Stimulated activated CD4-positive, alpha-beta T cell treated with anti-CD3 and anti-CD28 coated beads, Interleukin-4, amount 100 ng/mL, for 24 hours (primary cell): ENCODE measurements around the gene NINL.

ENCODE experiments used
- DNase-seq: peaks from one replicate; pipeline ENCODE4 v3.0.0-alpha.2; 2020

Gene NINL

GRCh38 chr20:25499855-25500434, 85.4 kb downstream of the NINL start:
- no peak for DNase-seq

- DNase-seq, result no peak
Observed at GRCh38 chr20:25499031-25499430, 86.3 kb downstream of the NINL start.

- DNase-seq, result no peak
Observed at GRCh38 chr20:25498280-25498606, 87.1 kb downstream of the NINL start.

- no peak for DNase-seq
Observed at GRCh38 chr20:25497586-25498279, 87.6 kb downstream of the NINL start.

GRCh38 chr20:25496968-25497401, 88.3 kb downstream of the NINL start:
- DNase-seq, result no peak

GRCh38 chr20:25496165-25496967, 89.0 kb downstream of the NINL start:
- DNase-seq, result no peak

- DNase-seq, result no peak
Observed at GRCh38 chr20:25495189-25495824, 90.0 kb downstream of the NINL start.

- no peak for DNase-seq
Observed at GRCh38 chr20:25494506-25495188, 90.7 kb downstream of the NINL start.

- no peak for DNase-seq
Observed at GRCh38 chr20:25493748-25494505, 91.4 kb downstream of the NINL start.

- no peak for DNase-seq
Observed at GRCh38 chr20:25493137-25493536, 92.2 kb downstream of the NINL start.

- no peak for DNase-seq
Observed at GRCh38 chr20:25491446-25492038, 93.8 kb downstream of the NINL start.

- no peak for DNase-seq
Observed at GRCh38 chr20:25490656-25491445, 94.5 kb downstream of the NINL start.

- no peak for DNase-seq
Observed at GRCh38 chr20:25489221-25489871, 96.0 kb downstream of the NINL start.

- no peak for DNase-seq
Observed at GRCh38 chr20:25487975-25488374, 97.4 kb downstream of the NINL start.

- no peak for DNase-seq
Observed at GRCh38 chr20:25487306-25487705, 98.0 kb downstream of the NINL start.

- no peak for DNase-seq
Observed at GRCh38 chr20:25486377-25486776, 99.0 kb downstream of the NINL start.

- DNase-seq, result no peak
Observed at GRCh38 chr20:25485872-25486271, 99.5 kb downstream of the NINL start.

- no peak for DNase-seq
Observed at GRCh38 chr20:25484911-25485511, 100.3 kb downstream of the NINL start.

GRCh38 chr20:25484224-25484846, 101.0 kb downstream of the NINL start:
- no peak for DNase-seq
